HG02588 (cell line): ENCODE measurements around the gene YIPF4.
"Not testable (repeated sequence)": the region's sequence is repeated elsewhere in the genome, so short reads cannot be mapped to it uniquely, and the experiment has no call there.

ENCODE experiments used
- ATAC-seq: cut with Tn5 transposase; IDR thresholded peaks from one replicate; pipeline ENCODE4 v1.9.1; 2021; ENCODE audit warnings: mild to moderate bottlenecking, moderate library complexity; ENCODE audit not compliant: unreplicated experiment

Gene YIPF4

DNA sequence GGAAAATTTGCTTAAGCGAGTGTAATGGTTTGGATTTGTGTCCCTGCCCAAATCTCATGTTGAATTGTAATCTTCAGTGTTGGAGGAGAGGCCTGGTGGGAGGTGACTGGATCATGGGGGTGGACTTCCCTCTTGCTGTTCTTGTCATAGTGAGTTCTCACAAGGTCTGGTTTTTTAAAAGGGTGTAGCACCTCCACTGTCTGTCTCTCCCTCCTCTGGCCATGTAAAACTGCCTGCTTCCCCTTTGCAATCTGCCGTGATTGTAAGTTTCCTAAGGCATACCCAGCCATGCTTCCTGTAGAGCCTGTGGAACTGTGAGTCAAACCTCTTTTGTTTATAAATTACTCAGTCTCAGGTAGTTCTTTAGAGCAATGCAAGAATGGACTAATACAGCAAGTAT, 6.6 kb downstream of the YIPF4 start:
- ATAC-seq, result no peak

DNA sequence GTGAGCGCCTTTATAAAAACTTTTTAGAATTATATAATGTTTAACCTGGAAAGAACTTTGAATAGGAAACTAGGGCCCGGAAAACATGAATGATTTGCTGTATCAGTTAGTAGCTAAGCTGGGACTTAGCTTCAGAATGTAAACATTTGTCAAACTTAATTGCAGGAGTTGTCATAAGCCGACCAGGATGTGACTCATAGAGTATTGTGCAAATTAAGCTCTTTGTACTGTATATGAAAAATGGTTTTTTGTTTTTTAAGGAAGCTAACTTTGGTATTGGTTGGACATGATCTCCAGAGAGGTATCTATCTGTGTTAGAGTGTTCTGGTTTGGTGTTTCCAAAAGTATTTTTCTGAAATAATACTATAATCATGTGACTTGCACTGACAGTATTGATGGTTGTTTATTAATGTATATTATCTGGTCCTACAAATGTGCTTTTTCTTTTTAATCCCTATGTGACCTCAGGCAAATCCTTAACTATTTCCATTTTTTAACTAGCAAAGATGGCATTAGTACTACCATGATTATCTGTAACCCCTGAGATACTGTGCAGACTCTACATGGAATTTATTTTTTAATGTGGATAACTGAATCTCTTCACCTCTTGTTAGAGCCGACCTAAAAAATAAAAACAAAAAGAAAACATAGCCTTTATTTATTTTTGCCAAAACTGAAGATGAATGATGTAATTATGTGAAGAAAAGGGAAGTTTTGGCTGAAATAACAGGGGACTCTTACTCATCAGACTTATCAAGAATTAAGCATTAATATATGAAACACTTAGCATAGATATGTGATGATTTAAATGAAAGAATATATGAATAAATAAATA, 11.7 kb downstream of the YIPF4 start:
- no peak for ATAC-seq

DNA sequence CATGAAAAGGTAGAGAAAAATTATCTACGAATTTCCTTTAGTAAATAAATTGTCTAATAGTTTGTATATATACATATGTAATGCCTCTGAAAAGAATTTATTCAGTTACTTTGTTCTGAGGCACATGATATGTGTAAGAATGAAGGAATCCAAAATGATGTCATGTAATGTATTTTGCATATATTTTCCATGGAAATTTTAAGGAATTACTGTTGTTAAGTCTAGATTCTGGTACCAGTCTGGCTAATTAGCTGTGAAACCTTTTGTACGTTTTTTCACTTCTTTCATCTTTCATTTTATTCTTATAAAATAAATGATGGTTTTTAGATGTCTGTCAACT, 12.3 kb downstream of the YIPF4 start:
- no peak for ATAC-seq

DNA sequence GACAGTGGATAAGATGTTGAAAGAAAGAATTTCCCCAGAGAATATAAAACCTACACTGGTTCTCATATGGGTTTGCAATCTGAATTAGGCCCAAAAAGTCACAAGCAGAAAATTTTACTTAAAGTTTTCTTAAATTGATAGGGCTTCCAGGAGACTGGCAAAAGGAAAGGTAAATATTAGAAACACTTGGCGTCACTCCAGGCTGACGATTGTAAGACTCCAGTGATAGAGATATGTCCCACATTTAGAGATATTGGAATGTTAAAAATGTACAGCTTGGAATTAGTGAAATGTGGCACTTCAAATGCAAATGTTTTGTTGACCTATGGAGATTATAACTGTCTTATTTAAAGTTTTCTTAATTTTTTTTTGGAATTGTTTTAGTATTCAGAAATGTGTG, 14.0 kb downstream of the YIPF4 start:
- ATAC-seq, result no peak

DNA sequence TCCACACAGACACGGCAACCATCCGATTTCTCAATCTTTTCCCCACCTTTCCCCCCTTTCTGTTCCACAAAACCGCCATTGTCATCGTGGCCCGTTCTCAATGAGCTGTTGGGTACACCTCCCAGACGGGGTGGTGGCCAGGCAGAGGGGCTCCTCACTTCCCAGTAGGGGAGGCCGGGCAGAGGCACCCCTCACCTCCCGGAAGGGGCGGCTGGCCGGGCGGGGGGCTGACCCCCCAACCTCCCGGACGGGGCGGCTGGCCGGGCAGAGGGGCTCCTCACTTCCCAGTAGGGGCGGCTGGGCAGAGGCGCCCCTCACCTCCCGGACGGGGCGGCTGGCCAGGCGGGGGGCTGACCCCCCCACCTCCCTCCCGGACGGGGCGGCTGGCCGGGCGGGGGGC, 15.8 kb downstream of the YIPF4 start:
- ATAC-seq, result not testable (repeated sequence)

DNA sequence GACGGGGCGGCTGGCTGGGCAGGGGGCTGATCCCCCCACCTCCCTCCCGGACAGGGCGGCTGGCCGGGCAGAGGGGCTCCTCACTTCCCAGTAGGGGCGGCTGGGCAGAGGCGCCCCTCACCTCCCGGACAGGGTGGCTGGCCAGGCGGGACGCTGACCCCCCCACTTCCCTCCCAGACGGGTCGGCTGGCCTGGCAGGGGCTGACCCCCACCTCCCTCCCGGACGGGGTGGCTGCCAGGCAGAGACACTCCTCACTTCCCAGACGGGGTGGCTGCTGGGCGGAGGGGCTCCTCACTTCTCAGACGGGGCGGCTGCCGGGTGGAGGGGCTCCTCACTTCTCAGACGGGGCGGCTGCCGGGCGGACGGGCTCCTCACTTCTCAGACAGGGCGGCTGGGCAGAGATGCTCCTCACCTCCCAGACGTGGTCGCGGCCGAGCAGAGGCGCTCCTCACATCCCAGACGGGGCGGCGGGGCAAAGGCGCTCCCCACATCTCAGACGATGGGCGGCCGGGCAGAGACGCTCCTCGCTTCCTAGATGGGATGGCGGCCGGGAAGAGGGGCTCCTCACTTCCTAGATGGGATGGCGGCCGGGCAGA, 16.4 kb downstream of the YIPF4 start:
- ATAC-seq, result not testable (repeated sequence)

DNA sequence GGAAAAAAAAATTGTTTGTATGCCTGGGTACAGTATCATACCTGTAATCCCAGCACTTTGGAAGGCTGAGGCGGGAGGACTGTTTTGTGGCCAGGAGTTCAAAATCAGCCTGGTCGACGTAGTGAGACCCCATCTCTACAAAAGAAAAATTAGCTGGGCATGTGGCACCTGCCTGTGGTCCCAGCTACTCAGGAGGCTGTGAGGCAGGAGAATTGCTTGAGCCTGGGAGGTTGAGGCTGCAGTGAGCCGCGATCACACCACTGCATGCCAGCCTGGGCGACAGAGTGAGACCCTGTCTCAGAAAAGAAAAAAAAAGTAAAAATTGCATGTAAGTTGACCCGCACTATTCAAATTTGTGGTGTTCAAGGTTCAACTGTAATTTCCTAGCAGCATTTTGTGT, 32.9 kb downstream of the YIPF4 start:
- no peak for ATAC-seq

DNA sequence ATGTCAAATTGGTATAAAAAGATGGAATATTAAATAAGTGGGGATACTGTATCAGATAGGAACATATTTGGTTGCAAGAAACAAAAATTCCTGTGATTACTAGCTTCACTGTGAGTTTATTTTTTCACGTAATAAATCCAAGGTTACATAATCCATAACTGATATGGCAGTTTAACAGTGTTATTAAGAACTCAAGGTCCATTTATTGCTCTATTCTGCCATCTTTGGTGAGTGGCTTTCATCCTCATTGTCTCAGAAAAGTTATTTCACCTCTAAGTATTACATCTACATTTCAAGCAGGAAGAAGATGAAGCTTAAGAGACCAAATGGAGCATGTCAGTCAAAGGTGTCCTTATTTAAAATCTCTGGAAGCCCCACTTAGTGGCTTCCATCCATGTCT, 37.2 kb downstream of the YIPF4 start:
- no peak for ATAC-seq

DNA sequence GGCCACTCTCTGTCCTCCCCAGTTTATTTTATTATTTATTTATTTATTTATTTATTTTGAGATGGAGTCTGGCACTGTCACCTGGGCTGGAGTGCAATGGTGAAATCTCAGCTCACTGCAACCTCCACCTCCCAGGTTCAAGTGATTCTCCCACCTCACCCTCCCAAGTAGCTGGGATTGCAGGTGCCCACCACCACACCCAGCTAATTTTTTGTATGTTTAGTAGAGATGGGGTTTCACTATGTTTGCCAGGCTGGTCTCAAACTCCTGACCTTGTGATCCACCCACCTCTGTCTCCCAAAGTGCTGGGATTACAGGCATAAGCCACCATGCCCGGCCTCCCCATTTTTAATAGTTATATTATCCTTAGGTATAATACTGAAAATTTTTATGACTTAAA, 51.0 kb downstream of the YIPF4 start:
- not testable (repeated sequence) for ATAC-seq

DNA sequence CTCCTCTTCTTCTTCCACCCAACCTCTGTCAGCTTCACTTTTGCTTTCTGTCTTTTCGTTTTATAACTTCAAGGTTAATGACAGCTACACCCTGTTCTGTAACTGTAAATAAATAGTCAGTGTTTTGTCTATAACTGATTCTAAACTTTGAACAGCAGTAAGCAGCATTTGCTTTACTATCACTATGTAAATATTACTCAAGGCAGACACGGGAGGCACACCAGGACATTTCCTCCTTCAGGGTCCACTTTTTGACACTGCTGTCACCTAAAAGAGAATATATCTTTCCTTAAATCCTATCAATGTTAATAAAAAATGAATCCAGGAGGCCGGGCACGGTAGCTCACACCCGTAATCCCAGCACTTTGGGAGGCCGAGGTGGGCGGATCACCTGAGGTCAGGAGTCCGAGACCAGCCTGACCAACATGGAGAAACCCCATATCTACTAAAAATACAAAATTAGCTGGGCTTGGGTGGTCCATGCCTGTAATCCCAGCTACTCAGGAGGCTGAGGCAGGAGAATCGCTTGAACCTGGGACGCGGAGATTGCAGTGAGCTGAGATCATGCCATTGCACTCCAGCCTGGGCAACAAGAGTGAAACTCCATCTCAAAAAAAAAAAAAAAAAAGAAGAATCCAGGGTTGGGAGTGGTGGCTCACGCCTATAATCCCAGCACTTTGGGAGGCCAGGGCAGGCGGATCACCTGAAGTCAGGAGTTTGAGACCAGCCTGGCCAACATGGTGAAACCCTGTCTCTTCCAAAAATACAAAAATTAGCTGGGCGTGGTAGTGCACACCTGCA, 51.7 kb downstream of the YIPF4 start:
- not testable (repeated sequence) for ATAC-seq

DNA sequence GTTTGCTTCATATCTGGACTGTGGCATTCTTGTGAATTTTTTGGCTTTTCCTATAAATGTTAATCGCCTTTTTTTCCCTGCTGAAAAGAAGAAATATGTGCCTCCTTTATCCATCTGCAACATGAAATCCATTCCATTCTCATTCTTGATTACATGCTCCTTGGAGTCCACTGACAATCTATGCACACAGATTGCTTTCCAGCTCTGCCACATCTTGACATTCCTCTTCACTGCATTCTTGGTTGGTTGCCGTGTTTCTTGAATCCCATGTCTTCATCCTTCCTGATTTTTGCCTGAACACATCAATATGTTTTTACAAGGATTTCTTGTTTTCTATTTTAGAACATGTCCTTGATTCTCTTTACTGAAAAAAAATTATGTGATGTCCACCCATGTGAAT, 52.4 kb downstream of the YIPF4 start:
- no peak for ATAC-seq

DNA sequence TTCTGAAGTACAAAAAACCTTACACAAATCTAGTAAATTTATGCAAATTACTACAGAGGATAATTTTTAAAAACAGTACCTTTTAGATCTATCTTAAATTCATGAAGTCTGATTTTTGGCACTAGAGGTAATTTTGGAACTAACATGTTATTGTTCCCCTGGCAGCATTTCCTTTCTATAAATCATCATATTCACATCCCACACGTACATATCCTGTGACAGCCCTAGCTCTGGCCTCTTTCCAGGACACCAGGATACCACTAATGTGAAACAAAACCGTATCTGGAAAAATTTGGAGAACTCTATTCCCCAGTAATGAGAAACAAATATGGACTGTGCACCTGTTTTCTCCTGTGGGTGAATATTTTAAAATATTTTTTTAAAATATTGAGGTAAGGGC, 65.1 kb downstream of the YIPF4 start:
- ATAC-seq, result no peak

DNA sequence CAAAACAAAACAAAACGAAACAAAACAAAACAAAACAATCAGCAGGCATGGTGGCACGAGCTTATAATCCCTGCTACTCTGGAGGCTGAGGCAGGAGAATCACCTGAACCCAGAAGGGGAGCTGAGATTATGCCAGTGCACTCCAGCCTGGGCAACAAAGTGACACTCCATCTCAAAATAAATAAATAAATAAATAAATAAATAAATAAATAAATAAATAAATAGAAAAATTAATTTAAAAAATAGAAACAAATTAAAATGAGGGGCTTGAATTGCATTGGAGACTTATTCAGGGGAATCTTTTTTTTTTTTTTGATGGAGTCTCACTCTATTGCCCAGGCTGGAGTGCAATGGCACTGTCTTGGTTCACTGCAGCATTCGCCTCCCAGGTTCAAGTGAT, 73.1 kb downstream of the YIPF4 start:
- ATAC-seq, result not testable (repeated sequence)

DNA sequence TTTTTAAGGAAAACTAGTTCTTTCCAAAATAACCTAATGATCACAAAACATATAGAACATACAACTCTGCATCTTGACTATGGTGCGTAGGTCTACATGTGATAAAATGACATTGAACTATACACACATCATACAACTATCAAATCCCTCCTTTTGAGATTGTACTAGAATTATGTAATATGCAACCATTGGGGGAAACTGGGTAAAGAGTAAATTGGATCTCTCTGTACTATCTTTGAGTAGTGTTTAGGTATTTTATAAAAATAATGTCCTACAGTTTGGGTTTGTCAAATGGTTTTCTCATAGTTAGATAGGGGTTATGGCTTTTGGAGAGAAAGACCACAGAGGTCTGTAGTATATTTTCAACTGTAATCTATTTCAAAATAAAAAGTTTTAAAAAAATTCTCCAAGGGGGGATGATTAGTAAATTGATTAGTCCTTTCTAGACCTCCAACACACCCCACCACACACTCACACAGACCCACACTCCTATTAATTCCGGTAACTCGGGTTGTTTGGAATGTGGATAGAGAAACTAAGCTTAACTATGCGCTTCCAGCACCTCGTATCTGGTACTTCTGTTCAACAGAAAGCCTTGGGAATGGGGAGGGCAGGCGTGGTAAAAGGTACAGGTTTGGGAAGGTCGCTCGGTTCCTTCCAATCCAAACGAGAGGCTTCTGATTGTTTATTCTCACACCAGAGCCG, 78.4 kb downstream of the YIPF4 start:
- no peak for ATAC-seq

DNA sequence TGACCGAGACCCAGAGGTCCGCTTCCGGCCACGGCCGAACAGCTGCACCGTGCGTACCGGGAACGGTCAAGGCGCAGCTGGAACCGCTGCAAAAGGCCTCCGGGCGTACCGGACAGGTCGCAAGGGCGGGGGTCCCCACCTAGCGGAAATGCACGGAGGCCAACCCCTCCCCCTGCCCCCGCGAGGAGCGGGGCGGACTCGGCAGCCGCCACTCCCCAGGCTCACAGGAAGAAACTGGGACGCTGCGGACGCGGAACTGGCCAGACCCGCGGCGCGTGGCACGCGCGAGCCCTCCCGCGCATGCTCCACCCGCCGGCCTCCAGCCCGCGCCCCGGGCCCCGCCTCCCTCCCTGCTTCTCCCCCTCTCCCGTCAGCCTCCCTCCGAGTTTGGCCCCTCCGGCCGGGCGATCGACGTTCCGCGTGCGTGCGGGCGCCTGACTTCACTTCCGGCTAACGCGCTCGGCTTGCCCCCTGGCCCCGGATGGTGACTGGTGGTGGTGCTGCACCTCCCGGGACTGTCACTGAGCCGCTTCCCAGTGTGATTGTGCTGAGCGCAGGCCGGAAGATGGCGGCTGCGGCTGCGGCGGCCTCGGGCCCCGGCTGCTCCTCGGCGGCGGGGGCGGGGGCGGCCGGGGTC, 79.1 kb downstream of the YIPF4 start, which contains the start of gene BIRC6:
BIRC6 (plus strand) TSS at position 343 of the 637 bp plus-strand sequence; CDS start at position 482, 139 bp downstream.
- peak; percentile 85 for ATAC-seq

DNA sequence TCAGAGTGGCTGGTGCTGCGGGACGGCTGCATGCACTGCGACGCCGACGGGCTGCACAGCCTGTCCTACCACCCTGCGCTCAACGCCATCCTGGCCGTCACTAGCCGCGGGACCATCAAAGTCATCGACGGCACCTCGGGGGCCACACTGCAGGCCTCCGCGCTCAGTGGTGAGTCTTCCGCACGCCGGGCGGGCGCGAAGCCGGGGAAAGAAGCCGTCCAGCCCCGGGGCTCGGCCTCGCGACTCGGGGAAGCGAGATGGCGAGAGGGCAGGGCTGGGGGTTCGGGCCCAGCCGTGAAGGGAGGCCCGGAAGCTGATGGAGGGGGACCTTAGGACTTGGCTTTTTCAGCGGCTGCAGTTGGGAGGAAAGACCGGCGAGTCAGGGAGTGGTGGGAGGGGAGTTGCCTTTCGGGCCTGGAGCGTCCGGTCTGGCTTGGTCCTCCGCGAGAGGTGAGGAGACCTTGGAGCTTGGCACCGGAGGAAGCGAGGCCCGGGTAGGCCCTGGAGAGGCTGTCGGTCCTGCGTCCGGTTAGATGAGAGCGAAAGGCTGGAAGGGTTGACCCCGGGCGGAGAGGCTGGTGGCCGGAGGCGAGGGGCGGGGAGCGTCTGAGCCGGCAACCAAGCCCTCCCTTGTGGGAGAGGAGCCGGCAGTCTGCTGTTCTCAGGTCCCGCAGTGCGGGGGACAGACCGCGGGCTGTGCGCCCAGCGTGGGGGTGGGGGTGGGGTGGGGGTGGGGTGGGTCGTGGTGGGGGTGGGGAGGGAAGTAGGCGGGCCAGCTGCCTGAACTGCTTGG, 79.8 kb downstream of the YIPF4 start:
- peak; percentile 4 for ATAC-seq

DNA sequence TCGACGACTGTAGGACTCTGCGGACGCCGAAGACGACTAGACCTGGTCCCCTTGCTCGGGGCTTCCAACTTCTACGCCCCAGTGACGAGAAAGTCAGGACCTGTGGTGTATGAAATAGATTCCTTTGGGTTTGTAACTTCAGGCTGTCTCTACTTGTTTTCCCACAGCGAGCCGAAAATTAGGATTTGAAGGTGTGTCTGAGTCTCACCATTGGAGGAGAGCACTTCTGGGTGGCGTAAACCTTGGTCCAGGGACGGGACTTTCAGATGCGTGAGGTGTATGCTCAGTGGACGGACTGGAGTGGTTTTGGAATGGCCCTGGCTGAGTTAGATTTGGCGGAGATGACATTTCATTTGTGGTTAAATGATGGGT, 80.4 kb downstream of the YIPF4 start:
- ATAC-seq, result no peak

DNA sequence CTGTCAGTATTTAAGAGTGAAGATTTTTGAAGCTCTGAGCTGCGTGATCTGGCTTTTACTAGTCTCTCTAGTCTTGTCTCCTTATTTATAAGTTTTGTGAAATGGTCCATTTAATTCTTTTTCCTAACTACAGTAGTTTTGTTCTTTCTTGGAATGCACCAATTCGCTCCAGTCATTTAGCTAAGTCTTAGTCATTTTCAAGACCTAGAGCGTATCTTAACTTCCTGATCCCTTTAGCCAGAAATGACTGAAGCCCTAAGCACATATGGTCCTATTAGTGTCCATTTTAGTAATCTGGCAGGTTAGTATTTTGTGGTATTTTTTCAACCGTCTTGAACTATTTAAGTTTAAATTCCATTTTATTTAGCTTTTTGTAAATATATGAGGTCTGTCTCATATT, 82.7 kb downstream of the YIPF4 start:
- ATAC-seq, result no peak

DNA sequence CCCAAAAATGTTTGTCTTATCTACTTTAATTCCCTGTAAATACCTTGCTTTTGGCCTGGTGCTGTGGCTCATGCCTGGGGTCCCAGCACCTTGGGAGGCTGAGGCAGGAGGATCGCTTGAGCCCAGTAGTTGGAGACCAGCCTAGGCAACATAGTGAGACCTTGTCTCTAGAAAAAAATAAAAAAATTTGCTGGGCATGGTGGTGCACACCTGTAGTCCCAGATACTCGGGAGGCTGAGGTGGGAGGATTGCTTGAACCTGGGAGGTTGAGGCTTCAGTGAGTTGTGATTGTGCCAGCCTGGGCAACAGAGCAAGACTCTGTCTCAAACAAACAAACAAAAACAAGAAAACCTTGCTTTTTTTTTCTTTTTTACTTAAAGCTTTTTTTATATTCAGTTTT, 85.3 kb downstream of the YIPF4 start:
- not testable (repeated sequence) for ATAC-seq

DNA sequence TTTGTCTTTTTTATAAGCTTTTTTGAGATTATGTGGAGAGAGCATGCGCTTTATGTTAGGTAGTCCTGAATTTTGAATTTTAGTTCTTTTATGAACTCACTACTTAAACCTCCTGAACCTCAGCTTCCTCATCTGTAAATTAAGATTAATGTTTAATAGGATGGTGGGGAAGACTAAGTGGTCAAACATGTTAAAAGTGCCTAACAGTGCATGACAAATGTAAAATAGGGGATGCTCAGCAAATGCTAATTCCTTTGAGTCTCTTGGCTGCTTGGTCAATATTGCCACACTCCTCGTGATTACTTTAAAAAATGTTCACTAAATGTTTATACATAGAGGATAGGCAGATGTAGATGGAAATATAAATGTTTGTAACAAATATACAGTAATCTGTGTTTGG, 85.9 kb downstream of the YIPF4 start:
- ATAC-seq, result peak; percentile 52
